NOMO-1 treated with DMSO at 0.1 percent for 48 hours (cell line): ENCODE results near the gene KAZN.

Experiments used
- DNase-seq: peaks from one replicate; lab custom pipeline; 2025; ENCODE audit not compliant: unreplicated experiment; lab: John Stamatoyannopoulos, UW

Gene KAZN

GRCh38 chr1:14738647-14739046 is 140.2 kb downstream of the KAZN start:
- DNase-seq, result no peak

DNA sequence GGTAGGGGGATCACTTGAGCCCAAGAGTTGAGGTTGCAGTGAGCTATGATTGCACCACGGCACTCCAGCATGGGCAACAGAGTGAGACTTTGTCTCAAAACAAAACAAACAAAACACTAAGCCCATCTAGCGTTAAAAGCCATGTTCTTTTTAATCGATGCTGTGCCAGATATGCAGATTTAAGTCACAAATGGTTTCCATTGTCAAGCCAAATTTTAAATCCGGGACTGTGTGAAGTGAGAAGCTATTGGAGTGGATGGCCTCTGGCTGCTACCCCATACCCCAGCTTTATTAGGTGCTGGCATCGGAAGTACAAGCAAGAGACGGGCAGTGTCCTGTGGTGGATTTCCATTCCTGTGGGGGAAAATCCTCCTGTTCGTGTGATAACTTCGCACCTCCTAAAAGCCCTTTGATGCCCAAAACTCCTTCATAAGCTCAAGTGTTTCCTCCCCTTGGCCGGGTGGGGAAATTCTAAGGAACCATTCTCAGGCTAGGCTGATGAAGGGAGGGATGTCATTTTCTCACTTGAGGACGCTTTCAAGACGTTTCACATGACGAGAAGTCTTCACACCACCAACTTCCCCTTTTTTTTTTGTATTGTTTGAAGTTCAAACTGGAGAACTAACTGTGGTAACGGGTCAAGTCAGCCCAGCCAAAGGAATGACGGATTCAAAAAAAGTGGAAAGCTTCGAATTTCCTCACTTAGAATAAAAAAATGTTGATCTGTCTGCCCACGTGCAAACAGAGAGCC is 140.8 kb downstream of the KAZN start:
- peak; percentile 59 for DNase-seq

- no peak for DNase-seq
Observed at GRCh38 chr1:14740016-14740415, 141.5 kb downstream of the KAZN start.

DNA sequence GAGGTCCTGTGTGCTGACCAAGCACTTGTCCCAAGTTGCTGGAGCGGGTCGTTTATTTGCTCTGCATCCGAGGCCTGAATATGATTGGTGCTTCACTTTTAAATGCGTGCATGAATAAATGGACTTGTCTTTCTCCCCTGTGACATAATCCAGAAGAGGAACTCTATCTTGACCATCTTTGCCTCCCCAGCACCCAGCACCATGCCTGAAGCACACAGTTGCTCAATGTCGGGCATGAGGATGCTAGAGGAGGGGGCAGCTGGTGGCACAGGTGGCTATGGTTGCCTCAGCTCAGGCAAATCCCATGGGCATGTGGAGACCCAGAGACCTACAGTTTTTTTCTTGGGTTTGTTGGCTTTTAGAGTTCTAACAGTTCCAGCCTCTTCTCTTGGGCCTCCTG is 142.6 kb downstream of the KAZN start:
- DNase-seq, result no peak

- no peak for DNase-seq
Observed at GRCh38 chr1:14741532-14741931, 143.0 kb downstream of the KAZN start.

GRCh38 chr1:14742181-14742980 is 143.9 kb downstream of the KAZN start:
- DNase-seq, result peak; percentile 53

DNA sequence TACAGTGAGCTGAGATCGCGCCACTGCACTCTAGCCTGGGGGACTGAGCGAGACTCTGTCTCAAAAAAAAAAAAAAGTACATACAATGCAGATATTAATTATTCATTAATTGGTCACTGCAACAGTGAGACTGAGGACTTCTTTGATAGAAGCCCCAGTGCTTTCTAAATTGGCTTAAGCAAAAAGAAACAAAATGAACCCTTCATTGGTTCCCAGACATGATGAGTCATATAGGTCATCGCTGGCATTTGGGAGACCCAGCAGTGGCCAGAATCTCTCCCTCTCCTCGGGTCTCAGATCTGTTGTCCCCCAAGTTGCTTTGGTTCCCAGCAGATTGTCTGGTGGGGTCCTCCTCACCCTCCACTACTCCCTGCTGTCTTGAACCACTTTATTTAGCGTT is 144.9 kb downstream of the KAZN start:
- no peak for DNase-seq

DNA sequence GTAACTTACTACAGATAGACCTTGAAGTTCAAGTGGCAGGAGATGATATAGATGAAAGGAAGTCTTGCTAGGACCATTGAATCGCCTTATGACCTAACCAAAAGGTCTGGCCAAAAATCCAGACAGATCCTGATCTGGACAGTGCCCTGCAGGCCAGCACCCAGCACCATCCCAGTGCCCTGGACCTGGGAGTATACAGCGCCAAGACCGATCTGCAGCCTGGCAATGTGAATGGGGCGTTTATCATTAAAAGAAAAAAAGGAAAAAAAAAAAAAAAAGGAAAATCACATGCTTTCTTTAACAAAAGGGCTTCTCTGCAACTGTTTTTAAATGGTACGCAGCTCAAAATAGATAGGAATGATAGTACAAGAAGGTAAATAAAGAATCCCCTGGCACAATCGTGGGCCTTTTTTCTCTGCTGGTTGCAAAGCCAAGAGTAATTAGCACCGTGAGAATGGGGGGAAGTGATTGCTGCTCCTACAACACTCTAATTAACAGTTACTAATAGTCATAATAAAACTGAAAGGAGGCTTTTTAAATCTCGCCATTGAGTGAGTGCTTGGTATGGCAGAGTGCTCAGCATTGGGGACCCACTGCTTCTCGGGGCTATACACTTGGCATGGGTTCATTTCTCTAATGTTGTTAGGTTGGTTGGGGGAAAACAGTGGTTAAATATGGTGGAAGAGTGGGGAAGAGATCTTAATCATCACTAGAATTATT is 146.7 kb downstream of the KAZN start:
- no peak for DNase-seq

DNA sequence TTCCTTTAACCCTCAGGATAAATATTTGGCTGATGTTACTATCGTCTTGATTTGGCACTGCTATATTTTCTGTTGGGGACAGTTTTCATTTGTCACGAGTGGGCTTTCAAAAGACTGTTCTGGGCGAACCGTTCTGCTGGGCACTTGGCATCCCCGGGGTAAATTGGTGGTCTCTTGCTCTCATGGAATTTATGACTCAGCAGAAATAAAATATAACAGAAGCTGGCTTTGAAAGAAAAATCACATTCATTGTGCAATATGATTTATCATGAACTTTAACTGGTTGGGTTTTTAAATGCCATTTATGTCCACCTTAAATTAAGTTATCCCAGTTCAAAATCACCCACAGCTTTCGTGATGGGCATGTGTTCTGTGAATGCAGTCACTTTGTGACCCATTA is 147.3 kb downstream of the KAZN start:
- DNase-seq, result no peak

DNA sequence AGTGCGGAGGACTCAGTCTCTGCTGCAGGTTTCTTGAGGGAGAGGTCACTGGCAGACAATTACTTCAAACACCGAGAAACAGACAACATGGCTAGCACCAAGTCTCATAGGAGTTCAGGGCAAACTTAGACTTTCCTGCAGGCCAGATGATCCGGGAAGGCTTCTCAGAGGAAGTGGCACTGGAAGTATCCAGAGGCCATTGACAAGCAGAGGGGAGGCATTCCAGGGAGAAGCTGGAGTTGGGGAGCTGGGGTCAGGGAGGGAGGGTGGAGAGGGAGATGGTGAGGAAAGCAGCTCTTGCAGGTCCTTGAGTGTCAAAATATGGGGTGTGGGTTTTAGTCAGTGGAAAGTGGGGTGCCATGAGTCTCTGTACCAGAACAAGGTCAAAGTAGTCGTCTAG is 147.9 kb downstream of the KAZN start:
- DNase-seq, result no peak

- DNase-seq, result no peak
Observed at GRCh38 chr1:14748151-14748550, 149.7 kb downstream of the KAZN start.

DNA sequence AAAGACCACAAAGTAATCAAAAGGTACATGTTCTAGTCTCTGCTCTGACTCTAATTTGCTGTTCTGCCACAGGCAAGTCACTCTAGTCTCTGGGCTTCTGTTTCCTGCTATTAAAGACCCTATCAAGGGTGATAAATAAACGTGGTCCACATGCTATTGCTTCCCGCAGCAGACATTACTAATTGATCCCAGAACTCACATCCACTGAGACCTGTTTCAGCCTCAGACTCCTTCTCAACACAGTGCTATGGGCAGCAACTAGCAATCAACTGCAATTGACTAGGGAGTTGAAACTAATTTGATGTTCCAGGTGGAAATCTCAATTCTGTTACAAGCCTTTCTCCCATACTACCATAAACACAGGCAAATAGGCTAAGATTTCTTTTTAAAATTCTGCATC is 150.5 kb downstream of the KAZN start:
- no peak for DNase-seq

- no peak for DNase-seq
Observed at GRCh38 chr1:14750490-14750889, 152.0 kb downstream of the KAZN start.

DNA sequence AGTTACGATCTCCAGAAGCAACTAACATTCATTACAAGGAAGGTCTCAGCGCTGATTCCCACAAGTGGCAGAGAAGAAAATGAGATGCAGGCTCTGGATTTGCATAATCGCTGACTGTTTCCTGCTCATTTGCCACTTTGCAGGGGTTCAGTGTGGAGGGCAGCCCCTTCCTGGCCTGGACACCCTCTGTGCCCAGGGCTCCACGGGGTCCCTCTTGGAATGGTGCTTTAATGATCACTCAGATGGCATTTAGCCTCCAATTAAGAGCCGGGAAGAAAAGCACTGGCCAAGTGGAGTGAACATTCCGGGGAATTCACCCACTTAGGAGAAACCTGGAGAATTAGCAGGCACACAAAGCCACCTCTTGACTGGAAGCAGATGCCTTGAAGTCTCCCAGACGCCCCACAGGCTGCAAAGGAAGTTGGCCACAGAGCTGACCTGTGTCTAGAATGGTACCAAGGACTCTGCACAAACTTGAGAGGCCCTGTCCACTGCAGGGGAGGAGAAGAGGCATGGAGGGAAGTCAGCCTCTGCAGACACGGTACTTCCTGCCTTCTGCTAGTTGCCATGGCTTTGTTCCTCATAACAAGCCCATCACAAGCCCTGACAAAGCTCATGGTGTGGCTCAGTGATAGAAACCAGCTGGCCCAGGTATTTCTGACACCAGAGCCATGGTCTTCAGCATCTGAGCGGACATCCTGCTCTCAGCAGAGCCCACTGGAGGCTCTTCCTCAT is 157.2 kb downstream of the KAZN start:
- DNase-seq, result peak; percentile 45

DNA sequence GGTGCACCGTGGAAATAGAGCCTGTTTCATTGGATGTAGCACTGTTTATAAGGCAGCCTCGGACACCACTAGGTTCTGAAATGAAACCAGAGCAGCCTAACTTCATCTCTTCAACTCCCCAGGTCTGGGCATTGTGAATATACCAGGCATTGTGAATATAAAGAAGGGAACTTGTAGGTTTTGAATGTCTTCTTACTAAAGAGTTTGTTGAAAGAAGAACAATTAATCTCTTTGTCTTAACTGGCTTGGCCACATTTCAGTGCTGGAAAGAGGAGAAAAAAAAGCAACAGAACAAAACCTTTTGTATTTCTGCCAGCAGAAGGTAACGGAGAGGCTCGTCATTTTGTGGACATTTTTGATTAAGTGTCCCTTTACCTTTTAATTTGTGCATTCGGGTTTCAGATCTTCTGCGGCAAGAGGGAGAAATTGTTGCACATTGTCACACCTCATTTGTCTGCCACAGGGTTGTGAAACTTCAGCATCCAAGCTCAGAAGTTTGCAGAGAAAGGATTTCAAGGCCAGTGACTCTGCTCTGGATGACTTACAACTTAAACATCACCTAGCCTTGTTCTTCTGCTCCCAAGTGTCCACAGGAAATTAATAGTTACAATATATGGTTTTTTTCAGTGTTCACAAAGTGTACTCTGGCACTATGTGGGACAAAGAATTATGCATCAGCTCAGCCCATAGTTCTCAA is 158.3 kb downstream of the KAZN start:
- DNase-seq, result no peak

DNA sequence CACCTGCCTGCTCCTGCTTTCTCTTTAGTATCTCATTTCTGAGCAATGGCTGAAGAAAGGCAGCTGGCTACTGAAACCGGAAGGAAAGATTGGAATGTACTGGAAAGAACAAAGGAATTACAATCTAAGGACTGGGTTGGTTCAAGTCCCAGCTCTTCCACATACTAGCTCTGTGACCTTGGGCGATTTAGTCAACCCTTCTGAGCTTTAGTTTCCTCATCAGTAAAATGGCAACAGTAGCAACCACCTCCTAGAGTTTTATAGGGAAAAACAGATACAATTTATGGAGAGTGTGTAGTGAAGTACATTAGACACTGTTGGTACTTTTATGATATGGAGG is 158.8 kb downstream of the KAZN start:
- no peak for DNase-seq

GRCh38 chr1:14759042-14759818 is 160.7 kb downstream of the KAZN start:
- no peak for DNase-seq

DNA sequence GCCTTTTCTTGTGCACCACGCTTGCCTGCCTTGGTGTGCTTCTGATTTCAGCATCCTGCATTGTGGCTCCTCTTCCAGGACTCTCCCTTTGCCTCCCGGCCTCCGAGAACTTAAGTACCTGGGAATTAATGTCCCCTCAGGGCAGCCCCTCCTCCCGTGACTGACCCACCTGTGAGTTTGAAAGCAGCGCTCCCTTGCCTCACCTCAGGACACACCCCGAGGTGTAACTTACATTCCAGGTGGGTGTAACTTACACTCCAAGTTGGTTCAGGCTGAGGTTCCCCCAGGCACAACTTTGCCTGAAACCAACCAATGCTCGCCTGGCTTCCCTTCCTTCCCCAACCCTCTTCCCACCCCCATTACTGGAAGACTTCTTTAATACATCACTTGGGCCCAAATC is 161.4 kb downstream of the KAZN start:
- DNase-seq, result no peak

DNA sequence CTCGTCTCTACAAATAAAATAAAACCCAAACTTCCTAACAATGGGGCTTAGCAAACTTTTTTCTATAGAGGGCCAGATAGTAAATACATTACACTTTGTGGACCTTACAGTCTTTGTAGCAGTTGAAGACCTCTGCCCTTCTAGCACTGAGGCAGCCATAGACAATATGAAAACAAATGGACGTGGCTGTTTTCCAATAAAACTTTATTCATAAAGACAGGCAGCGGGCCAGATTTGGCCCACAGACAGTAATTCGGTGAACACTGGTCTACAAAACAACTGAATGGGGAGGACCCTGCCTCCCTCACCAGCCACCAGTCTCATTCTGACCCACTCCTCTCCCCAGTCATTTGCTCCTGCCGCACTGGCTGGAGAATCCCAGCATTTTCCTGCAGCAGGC is 162.3 kb downstream of the KAZN start:
- no peak for DNase-seq
